ENCODE data around the gene FGFR4.

DNA sequence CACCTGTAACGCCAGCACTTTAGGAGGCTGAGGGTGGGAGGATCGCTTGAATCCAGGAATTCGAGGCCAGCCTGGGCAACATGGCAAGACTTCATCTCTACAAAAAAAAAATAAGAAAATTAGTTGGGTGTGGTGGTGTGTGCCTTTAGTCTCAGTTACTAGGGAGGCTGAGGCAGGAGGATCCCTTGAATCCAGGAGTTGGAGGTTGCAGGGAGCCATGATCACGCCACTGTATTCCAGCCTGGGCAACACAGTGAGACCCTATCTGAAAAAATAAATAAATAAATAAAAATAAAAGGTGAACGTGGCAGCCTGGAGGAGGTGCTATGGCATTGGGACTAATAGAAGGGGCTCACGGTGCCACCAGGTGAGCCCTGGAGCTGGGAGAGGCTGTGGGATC, 7.1 kb downstream of the FGFR4 start:
- TF ChIP-seq, protein P1, sequence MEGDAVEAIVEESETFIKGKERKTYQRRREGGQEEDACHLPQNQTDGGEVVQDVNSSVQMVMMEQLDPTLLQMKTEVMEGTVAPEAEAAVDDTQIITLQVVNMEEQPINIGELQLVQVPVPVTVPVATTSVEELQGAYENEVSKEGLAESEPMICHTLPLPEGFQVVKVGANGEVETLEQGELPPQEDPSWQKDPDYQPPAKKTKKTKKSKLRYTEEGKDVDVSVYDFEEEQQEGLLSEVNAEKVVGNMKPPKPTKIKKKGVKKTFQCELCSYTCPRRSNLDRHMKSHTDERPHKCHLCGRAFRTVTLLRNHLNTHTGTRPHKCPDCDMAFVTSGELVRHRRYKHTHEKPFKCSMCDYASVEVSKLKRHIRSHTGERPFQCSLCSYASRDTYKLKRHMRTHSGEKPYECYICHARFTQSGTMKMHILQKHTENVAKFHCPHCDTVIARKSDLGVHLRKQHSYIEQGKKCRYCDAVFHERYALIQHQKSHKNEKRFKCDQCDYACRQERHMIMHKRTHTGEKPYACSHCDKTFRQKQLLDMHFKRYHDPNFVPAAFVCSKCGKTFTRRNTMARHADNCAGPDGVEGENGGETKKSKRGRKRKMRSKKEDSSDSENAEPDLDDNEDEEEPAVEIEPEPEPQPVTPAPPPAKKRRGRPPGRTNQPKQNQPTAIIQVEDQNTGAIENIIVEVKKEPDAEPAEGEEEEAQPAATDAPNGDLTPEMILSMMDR (IDR thresholded peaks at IDR 0.05; ENCODE audit: low read depth, low read length): no peak
- TF ChIP-seq EZH2phosphoT487 (IDR thresholded peaks at IDR 0.05; ENCODE audit: low read depth): no peak
